Measurements from ENCODE around the gene PCSK1N.

The PCSK1N gene

DNA sequence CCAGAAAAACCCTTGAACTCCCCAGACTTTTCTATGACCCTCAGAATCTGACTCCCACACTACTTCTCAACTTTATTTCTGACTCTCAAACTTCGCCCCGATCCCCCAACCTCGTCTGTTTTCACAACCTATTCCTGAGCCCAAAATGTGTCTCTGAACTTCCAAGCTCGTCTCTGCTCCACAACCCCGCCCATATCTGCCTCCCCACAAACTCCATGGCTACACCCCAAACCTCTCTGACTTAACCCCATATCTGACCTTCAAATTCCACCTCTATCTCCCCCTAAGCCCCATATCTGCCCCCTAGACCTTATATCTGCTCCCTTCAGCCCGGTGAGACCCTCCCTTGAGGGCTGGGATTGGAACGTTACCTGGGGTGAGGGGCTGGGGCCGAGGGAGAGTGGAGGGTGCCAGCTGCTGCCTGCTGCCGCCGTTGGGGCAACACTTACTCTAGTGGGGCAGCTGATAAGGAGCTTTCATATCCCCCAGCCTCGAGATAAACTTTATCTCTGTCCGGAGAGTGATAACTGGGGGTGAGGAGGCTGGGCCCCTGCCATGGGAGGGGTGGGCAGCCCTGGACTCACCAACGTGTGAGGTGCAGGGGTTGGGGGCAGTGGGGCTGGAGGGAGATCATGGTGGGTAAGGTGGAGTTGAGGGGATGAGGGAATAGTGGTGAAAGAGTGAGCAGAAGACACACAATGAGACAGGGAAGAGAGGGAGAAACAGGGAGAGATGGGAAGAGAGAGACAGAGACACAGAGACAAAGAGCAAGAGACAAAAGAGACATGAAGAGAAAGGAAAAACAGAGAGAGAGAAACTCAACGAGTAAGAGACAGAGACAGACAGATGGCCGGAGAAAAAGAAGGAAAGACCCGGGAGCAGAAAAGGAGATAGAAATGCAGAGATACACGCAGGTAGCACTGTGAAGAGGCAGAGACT lies 47.6 kb downstream of the PCSK1N start:
- no peak for FAIRE-seq

- no peak for FAIRE-seq
Observed at GRCh38 chrX:48786825-48787504, 48.4 kb downstream of the PCSK1N start.

GRCh38 chrX:48786341-48786800 lies 49.0 kb downstream of the PCSK1N start, which contains the start of gene GATA1:
GATA1 (plus strand) TSS chrX:48786590; CDS start chrX:48791110, 4,520 bp downstream.
- FAIRE-seq = no peak

DNA sequence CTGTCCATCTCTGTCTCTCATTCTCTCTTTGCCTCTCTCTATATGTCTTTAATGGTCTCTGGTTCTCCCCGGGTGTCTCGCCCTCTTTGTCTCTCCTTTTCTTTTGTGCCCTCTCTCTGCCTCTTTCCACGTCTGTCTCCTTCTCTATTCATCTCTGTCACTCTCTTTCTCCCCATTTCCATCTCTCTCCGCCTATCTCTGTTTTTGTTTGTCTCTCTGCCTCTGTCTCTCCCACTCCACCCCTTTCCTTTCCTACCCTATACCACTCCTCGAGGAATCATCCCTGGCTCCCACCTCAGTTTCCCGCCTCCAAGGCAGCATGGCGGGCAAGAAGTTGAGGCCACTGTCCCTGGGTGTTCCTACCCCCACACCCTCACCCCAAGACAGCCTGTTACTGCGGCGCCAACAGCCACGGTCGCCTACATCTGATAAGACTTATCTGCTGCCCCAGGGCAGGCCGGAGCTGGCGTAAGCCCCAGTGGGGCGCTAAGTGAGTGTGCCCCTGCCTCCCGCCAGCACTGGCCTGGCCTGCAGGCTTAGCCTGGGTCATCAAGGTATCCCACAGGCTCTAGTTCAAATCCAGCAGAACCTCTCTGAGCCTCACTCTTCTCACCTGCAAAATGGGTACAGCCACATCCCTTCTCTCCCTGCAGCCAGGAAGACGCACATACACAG lies 49.7 kb downstream of the PCSK1N start:
- FAIRE-seq = no peak

DNA sequence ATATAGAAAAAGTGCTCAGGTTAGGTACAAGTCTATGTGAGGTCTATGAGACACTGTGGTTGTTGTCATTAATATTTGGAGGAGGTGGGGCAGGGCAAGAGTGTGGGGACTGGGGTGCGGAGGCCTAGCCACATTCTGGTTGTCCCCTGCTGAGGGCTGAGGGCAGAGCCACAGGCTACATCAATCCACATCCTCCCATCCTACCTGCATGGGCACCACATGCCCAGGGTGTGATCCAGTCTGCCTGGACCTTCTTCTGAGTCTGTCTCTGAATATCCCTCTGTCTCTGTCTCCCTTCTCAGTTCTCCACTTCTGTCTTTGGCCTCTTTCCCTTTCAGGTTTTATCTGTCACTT lies 50.2 kb downstream of the PCSK1N start:
- FAIRE-seq = no peak

- FAIRE-seq = no peak
Observed at GRCh38 chrX:48784726-48785125, 50.7 kb downstream of the PCSK1N start.

- no peak for FAIRE-seq
Observed at GRCh38 chrX:48782795-48783194, 52.6 kb downstream of the PCSK1N start.

DNA sequence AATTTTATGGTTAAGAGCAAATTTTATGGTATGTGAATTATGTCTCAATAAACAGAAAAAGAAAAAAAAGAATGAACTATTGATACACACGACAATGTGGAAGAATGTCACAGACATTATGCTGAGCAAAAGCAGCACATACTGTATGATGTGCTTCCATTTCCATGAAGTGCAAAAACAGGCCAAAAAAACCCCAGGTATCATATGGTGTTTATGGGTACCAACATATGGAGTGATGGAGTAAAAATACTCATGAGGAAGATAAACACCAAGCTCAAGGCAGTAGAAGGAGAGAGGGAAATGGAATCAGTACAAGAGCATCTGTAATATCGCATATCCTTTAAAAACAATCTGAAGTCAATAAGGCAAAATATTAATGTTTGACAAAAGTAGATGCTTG lies 53.2 kb downstream of the PCSK1N start:
- FAIRE-seq = no peak

DNA sequence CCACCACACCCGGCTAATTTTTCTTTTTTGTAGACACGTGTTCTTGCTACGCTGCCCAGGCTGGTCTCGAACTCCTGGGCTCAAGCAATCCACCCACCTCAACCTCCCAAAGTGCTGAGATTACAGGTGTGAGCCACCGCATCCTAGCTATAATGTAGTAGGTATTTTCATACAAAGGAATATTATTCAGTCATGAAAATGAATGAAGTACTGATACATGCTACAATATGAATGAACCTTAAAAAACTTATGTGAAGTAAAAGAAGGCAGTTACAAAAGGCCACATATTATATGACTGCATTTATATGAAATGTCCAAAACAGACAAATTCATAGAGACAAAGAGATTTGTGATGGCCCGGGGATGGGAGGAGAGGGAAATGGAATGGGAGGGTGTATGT lies 53.7 kb downstream of the PCSK1N start:
- no peak for FAIRE-seq
